ENCODE results near the gene KRTAP12-2. TPM values are rescaled to one million over a fixed set of nuclear protein-coding genes. Genes with fewer than 3 reads are reported as not detected.
"Not testable (repeated sequence)": the region's sequence is repeated elsewhere in the genome, so short reads cannot be mapped to it uniquely, and the experiment has no call there.

The KRTAP12-2 gene
- total RNA-seq, 4 donors from 2014 or later: not detected

DNA sequence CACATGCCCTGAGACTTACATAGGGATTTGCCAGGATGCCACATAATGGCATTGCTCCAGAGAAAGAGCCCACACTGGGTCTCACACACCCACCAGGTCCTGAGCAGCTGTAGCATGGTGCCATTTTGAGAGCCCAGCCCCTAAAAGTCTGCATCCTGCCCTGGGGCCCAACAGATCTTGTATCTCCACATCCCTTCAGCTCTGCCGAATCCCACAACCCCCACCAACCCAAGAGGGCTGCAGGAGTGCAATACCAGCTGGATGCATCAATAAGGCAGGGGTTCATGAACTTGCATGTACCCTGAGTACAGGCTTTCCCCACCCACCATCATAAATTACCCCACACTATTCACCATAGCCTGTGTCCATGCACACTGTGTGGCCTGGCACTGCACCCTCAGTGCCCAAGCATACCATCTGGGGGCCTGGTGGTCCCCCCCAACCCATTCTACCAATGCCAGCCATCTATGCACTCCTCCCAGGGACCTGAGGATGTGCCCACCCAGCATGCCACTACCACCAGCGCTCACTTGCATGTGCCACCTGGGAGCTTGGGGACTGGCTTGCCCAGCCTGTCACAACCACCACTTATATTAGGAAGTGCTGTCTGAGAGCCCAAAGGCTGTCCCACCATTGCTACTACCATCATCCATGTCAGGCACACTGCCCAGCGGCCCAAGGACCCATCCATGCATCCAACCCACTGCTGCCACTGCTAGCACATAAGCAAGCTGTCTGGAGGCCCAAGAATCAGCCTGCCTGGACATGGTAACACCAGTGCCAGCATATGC lies 4.1 kb upstream of the KRTAP12-2 start:
- no peak for TF ChIP-seq POLR2AphosphoS5 (IDR thresholded peaks at IDR 0.05)
- no peak for TF ChIP-seq EP300 (IDR thresholded peaks at IDR 0.05)
- TF ChIP-seq POLR2A (IDR thresholded peaks at IDR 0.05; ENCODE audit: low read depth): no peak
- TF ChIP-seq, protein P1, sequence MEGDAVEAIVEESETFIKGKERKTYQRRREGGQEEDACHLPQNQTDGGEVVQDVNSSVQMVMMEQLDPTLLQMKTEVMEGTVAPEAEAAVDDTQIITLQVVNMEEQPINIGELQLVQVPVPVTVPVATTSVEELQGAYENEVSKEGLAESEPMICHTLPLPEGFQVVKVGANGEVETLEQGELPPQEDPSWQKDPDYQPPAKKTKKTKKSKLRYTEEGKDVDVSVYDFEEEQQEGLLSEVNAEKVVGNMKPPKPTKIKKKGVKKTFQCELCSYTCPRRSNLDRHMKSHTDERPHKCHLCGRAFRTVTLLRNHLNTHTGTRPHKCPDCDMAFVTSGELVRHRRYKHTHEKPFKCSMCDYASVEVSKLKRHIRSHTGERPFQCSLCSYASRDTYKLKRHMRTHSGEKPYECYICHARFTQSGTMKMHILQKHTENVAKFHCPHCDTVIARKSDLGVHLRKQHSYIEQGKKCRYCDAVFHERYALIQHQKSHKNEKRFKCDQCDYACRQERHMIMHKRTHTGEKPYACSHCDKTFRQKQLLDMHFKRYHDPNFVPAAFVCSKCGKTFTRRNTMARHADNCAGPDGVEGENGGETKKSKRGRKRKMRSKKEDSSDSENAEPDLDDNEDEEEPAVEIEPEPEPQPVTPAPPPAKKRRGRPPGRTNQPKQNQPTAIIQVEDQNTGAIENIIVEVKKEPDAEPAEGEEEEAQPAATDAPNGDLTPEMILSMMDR (IDR thresholded peaks at IDR 0.05): no peak
- DNase-seq (ENCODE audit: extremely low spot score): no peak
- H3K4me3 ChIP-seq: no peak overlapping the region
- no peaks in the 10 kb centered on the region for H3K36me3 ChIP-seq
- 80% methylated on average over 1 of the region's 3 CpGs for WGBS
- H3K9me3 ChIP-seq: peaks cover 0 to 34% (median 28%) of the 10 kb centered on the region in 4 donors
- no peak overlapping the region for H3K27ac ChIP-seq (replicated peaks in 1 of 4)
- no peaks in the 10 kb centered on the region for H3K4me1 ChIP-seq
- intact Hi-C loops (cut with DNase I): no loop called here
- peaks cover 0 to 33% (median 0%) of the 10 kb centered on the region in 4 donors for H3K27me3 ChIP-seq

DNA sequence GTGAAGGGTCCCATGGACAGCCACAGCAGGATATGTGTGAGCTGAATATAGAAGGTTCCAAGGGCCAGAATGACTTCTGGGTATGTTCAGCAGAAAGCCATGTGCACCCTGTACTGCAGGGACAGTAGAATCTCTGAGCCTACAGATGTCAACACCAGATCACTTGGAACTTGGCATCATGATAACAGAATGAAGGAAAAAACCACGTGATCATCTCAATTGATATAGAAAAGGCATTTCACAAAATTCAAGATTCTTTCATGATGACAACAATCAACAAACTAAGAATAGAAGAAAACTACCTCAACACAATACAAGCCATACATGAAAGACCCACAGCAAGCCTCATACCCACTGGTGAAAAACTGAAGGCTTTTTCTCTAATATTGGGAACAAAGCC lies 885 bp upstream of the KRTAP12-2 start:
- Histone ChIP-seq H3K27ac (replicated peaks in 1 of 4) (no peak overlapping the region), H3K9me3 (peaks cover 0 to 24% (median 19%) of the 10 kb centered on the region in 4 donors), H3K4me3 (no peak overlapping the region), H3K36me3 (no peaks in the 10 kb centered on the region), H3K4me1 (no peaks in the 10 kb centered on the region), H3K27me3 (peaks cover 0 to 36% (median 0%) of the 10 kb centered on the region in 4 donors)
- TF ChIP-seq POLR2A (IDR thresholded peaks at IDR 0.05; ENCODE audit: low read depth) (no peak), EP300 (IDR thresholded peaks at IDR 0.05) (no peak), POLR2AphosphoS5 (IDR thresholded peaks at IDR 0.05) (no peak)
- TF ChIP-seq, protein P1 (IDR thresholded peaks at IDR 0.05): no peak
- WGBS: 50% methylated on average over 1 of the region's 1 CpG
- intact Hi-C loops (cut with DNase I): no loop called here
- DNase-seq (ENCODE audit: extremely low spot score): no peak

DNA sequence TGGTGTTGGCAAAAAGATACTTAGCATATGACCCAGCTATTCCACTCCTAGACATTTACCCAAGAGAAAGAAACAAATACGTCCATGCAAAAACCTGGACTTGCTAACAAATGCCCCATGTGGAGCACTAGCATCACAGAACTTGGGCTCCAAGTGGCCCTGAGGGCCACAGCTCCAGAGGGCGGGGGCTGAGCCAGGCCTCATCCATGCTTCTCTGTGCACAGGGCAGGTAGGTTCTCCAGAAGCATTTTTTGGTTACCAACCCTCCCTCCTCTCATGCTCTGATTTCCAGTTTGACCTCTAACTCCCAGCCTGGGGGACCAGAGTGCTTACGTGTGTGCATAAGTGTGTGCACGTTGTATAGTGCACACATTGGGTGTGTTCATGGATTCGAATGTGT lies 2.0 kb downstream of the KRTAP12-2 start:
- Histone ChIP-seq H3K36me3 (no peaks in the 10 kb centered on the region), H3K9me3 (no peaks in the 10 kb centered on the region), H3K27me3 (peaks cover 0 to 23% (median 0%) of the 10 kb centered on the region in 4 donors), H3K27ac (replicated peaks in 1 of 4) (no peak overlapping the region), H3K4me1 (no peaks in the 10 kb centered on the region), H3K4me3 (no peak overlapping the region)
- intact Hi-C loops (cut with DNase I): no loop called here
- 85% methylated on average over 4 of the region's 5 CpGs for WGBS
- no peak for DNase-seq (ENCODE audit: extremely low spot score)
- TF ChIP-seq POLR2A (IDR thresholded peaks at IDR 0.05; ENCODE audit: low read depth) (no peak), EP300 (IDR thresholded peaks at IDR 0.05) (no peak), POLR2AphosphoS5 (IDR thresholded peaks at IDR 0.05) (no peak)
- TF ChIP-seq, protein P1 (IDR thresholded peaks at IDR 0.05): no peak

DNA sequence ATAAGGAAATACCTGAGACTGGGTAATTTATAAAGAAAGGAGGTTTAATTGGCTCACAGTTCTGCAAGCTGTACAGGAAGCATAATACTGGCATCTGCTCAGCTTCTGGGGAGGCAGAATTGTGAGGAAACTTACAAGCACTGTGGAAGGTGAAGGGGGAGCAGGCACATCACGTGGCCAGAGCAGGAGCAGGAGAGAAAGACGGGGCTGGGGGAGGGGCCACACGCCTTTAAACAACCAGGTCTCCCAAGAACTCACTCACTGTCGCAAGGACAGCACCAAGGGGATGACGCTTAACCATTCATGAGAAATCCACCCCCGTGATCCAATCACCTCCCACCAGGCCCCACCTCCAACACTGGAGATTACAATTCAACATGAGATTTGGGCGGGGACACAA lies 5.2 kb downstream of the KRTAP12-2 start:
- DNase-seq (ENCODE audit: extremely low spot score); intact Hi-C loops (cut with DNase I); H3K4me3 ChIP-seq; H3K4me1 ChIP-seq; H3K9me3 ChIP-seq; H3K36me3 ChIP-seq; H3K27ac ChIP-seq (replicated peaks in 1 of 4): not testable (repeated sequence)
- WGBS: 64% methylated on average over 7 of the region's 7 CpGs
- peaks cover 0 to 36% (median 0%) of the 10 kb centered on the region in 4 donors for H3K27me3 ChIP-seq

DNA sequence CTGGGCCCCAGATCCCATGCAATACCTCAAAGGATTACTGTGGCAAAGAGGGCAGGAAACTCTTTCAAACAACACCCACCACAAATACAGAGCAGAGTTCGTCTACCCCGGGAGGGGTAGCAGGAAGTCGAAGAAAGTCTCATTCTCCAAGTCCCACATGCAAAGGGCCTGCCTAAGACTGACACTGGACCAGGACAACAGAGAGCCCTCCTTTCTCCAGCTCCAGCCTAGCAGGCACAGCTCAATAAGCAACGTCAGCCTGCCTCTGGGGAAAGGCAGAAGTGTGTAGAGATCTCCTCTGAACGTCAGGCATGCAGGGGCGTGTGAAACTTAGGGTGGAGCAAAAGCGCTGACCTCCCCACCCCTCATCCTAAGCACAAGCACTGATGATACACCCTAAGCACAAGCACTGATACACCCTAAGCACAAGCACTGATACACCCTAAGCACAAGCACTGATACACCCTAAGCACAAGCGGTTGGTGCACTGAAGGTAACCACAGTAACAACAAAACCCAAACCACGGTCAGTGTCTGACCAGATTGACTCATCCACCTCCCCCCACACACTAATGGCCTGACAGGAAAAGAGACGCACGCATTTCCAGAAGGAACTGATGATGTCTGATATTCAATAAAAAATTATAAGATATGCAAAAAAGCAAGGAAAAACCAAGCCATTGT lies 7.7 kb downstream of the KRTAP12-2 start:
- 65% methylated on average over 11 of the region's 11 CpGs for WGBS
- no peaks in the 10 kb centered on the region for H3K4me1 ChIP-seq
- H3K4me3 ChIP-seq: no peak overlapping the region
- no peaks in the 10 kb centered on the region for H3K36me3 ChIP-seq
- peaks cover 0 to 13% (median 6%) of the 10 kb centered on the region in 4 donors for H3K9me3 ChIP-seq
- intact Hi-C loops (cut with DNase I): no loop called here
- peaks cover 0 to 40% (median 0%) of the 10 kb centered on the region in 4 donors for H3K27me3 ChIP-seq
- no peak for DNase-seq (ENCODE audit: extremely low spot score)
- TF ChIP-seq EP300 (IDR thresholded peaks at IDR 0.05): no peak
- TF ChIP-seq, protein P1 (IDR thresholded peaks at IDR 0.05): no peak
- no peak for TF ChIP-seq POLR2AphosphoS5 (IDR thresholded peaks at IDR 0.05)
- no peak for TF ChIP-seq POLR2A (IDR thresholded peaks at IDR 0.05; ENCODE audit: low read depth)
- H3K27ac ChIP-seq (replicated peaks in 1 of 4): no peak overlapping the region
